PFSK-1 (cell line): ENCODE results near the gene LSAMP.

Source experiments
- FOXP2 ChIP-seq: optimal IDR thresholded peaks from 2 replicates; pipeline ENCODE3; 2011; ENCODE audit warnings: borderline replicate concordance, control low read depth, inconsistent platforms; ENCODE audit not compliant: insufficient read depth; ENCODE audit errors: extremely low read length, extremely low read depth
- POLR2AphosphoS5 ChIP-seq: IDR thresholded peaks from 2 replicates; pipeline ENCODE4 v1.6.1; 2012; ENCODE audit warnings: low read depth, mild to moderate bottlenecking, control low read depth, low read length, moderate library complexity
- SIN3A ChIP-seq: IDR thresholded peaks from 2 replicates; pipeline ENCODE4 v1.6.1; 2012; ENCODE audit warnings: mild to moderate bottlenecking, low read length, moderate library complexity, borderline replicate concordance; ENCODE audit not compliant: insufficient read depth
- TAF1 ChIP-seq: IDR thresholded peaks from 2 replicates; pipeline ENCODE4 v1.6.1; 2012; ENCODE audit warnings: low read length, control low read depth, borderline replicate concordance; ENCODE audit not compliant: insufficient read depth
- TF ChIP-seq, protein P1 (sequence below), 2 experiments: IDR thresholded peaks; 2 replicates each; pipeline versions ENCODE4 v1.6.1 to v1.8.0; 2011 to 2012; ENCODE audit warnings: low read depth in 2 of 2, low read length in 2 of 2, control low read depth in 1 of 2, inconsistent platforms in 1 of 2, mild to moderate bottlenecking in 1 of 2, moderate library complexity in 1 of 2; ENCODE audit not compliant: insufficient read depth in 1 of 2

The LSAMP gene

DNA sequence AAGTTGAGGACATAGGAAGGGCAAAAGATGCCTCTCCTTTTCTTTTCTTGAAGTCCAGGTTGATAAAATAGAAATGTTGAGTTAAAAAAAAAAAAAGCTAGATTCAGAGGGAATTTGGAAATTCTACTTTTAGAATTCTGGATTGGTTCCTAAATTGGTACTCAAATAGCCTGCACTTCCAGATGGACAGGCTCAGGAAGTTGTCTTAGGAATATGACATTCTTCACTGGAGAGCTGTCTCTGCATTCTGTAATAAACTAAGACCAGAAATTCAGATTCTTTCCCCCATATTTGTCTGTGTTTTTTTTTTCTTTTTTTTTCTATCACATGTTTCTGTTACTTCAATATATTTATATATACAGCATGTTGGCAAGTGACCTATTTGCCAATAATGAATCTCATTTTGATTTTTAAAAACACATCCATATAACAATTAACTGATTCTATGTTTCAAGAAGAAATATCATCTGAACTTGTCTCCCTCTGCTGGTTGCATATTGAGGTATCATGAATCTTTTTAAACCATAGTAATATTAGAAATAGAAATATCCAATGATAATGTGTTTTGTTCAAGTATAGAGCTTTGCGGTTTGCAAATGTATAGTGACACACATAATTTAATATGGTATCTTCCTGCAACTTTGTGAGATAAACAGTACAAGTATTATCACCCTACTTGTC is 8.5 kb upstream of the LSAMP start:
- TF ChIP-seq SIN3A, result no peak
- TF ChIP-seq FOXP2, result no peak
- TF ChIP-seq TAF1, result no peak
- TF ChIP-seq POLR2AphosphoS5, result no peak

DNA sequence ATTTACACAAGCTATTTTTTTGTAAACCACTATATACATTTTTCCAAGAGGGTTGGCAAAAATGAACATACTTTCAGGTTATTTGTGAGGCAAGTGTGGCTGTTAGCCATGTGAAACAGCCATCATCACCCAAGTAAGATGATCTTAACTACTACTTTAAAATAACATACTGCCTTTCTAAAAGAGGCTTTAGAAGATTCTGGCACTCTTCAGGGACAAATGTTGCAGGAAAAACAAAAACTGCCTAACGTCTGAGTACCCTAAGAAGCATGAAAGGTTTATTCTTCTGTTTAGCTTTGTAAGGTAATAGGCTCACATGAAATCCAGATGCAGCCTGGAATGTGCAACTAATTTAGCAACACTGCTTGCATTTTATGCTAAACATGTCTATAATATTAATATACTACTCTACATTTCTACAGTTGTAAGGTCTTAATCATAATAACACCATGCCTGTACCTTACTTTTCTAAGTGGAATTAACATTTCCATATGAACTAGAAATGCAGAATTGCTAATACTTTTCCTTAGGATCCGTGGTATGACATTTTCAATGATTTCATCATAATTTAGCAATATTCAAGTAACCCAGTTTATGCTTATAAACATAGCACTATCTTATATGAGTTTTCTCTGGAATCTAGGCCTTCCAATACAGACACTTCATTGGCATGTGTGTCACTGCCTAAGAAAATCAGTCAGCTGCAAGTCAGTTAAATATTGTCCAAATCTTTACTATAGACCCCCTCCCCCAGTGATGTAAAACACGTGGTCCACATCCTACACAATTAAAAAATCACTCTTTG is 4.5 kb upstream of the LSAMP start:
- no peak for TF ChIP-seq FOXP2
- no peak for TF ChIP-seq POLR2AphosphoS5
- TF ChIP-seq TAF1, result no peak
- TF ChIP-seq, protein P1, sequence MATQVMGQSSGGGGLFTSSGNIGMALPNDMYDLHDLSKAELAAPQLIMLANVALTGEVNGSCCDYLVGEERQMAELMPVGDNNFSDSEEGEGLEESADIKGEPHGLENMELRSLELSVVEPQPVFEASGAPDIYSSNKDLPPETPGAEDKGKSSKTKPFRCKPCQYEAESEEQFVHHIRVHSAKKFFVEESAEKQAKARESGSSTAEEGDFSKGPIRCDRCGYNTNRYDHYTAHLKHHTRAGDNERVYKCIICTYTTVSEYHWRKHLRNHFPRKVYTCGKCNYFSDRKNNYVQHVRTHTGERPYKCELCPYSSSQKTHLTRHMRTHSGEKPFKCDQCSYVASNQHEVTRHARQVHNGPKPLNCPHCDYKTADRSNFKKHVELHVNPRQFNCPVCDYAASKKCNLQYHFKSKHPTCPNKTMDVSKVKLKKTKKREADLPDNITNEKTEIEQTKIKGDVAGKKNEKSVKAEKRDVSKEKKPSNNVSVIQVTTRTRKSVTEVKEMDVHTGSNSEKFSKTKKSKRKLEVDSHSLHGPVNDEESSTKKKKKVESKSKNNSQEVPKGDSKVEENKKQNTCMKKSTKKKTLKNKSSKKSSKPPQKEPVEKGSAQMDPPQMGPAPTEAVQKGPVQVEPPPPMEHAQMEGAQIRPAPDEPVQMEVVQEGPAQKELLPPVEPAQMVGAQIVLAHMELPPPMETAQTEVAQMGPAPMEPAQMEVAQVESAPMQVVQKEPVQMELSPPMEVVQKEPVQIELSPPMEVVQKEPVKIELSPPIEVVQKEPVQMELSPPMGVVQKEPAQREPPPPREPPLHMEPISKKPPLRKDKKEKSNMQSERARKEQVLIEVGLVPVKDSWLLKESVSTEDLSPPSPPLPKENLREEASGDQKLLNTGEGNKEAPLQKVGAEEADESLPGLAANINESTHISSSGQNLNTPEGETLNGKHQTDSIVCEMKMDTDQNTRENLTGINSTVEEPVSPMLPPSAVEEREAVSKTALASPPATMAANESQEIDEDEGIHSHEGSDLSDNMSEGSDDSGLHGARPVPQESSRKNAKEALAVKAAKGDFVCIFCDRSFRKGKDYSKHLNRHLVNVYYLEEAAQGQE (IDR thresholded peaks at IDR 0.05; ENCODE audit: insufficient read depth in 1 of 2, low read depth in 2 of 2, low read length in 2 of 2), result no peak
- no peak for TF ChIP-seq SIN3A

DNA sequence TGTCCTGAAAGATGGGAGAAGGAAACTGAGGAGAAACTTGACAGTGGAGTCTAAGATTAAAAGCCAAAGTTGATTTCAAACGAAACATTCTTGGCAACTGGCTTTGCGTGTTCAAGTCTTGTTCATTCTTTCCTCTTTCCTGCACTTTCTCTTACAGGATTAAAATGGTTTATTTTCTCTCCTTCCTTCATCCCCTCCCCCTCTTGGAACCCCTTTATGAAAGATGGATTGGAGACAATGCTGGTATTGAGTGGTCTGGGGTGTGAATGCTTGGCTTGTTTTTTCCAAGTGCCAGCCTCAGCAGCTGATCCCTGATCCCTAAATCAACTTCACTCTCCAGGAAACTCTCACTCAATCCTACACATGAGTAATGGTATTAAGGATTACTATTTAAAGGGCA is 703 bp upstream of the LSAMP start:
- TF ChIP-seq POLR2AphosphoS5 (no peak), TAF1 (no peak), FOXP2 (no peak), SIN3A (no peak)
- TF ChIP-seq, protein P1 (IDR thresholded peaks at IDR 0.05; ENCODE audit: insufficient read depth in 1 of 2, low read depth in 2 of 2, low read length in 2 of 2), result no peak

DNA sequence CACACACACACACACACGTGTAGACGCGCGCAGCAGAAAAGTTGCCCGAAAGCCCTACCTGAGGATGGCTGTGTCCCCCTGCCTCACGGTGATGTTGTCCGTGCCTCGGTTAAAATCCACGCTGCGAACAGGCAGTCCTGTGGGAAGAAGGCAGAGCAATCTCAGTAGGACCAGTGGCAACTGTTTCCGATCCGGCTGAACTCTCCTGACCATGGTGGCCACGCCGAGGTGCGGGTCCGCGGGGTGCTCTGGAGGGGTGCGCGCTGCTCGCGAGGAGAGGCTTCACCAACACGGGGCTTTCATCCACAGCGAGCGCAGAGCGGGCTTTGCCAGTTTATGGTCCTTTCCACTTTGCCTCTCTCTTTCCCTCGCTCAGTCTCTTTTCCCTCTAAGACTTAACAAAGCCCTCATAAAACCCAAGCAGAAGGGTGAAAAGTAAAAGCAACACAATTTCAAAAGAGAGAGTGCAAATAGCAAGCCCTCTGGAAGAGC is 422 bp downstream of the LSAMP start:
- no peak for TF ChIP-seq SIN3A
- TF ChIP-seq POLR2AphosphoS5, result no peak
- TF ChIP-seq FOXP2, result no peak
- TF ChIP-seq, protein P1 (IDR thresholded peaks at IDR 0.05; ENCODE audit: insufficient read depth in 1 of 2, low read depth in 2 of 2, low read length in 2 of 2), result no peak
- TF ChIP-seq TAF1, result no peak

DNA sequence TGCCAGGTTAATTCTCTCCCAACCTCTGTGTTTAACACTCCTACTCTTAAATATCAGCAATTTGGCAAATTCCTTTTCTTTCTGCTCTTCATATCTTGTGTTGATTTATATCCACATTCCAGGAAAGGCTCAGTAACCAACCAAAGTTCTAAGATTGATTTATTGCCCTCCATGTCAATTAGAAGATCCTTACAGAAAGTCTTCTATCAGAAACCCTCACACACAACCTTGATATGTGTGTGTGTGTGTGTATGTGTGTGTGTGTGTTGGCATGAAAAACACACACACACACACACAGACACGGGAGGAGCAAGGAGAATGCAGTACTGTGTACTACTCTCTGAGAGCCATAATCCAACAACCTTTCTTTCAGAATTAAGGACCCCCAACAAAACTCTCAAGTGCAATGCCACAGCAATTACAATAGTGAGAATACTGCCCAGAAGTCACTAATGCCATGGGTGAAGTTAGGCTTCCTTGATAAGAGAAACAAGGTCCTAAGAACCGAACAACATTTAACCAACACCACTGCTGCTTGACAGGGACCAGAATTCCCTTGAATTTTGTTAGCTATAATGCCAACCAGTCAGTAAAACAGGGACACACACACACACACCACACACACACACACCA is 1.1 kb downstream of the LSAMP start:
- TF ChIP-seq FOXP2, result no peak
